SK-N-SH (cell line): ENCODE results near the gene WBP1L. TPM values are rescaled to one million over a fixed set of nuclear protein-coding genes. Genes with fewer than 3 reads are reported as not detected.

Experiments
- CTCF ChIA-PET: fragments of 300-600, 350-600 bp; formaldehyde crosslinking; extraction: SDS; loops from one replicate; lab custom pipeline; 2021; lab: Yijun Ruan, JAX
- POLR2A ChIA-PET: fragments of 350-600 bp; sonication (Branson Sonifier 250); formaldehyde crosslinking; extraction: SDS; loops from one replicate; lab custom pipeline; 2020; ENCODE audit warnings: antibody characterized with exemption, inconsistent platforms; lab: Yijun Ruan, JAX
- DNase-seq: peaks from one replicate; pipeline ENCODE4 v3.0.0; 2012
- H2AFZ ChIP-seq: fragments of 200-600 bp; sonication (generic); 2 replicates; pipeline ENCODE4 v1.8.1; 2016; ENCODE audit warnings: antibody characterized with exemption, mild to moderate bottlenecking, low read depth
- H3F3A ChIP-seq: fragments of 200-600 bp; sonication (generic); replicated peaks from 2 replicates; pipeline ENCODE3; 2016; ENCODE audit warnings: antibody characterized with exemption, mild to moderate bottlenecking; ENCODE audit not compliant: insufficient read depth
- H3K27ac ChIP-seq, 2 experiments: fragments of 200-500 bp in 1 of 2; fragments of 200-600 bp in 1 of 2; sonication (Bioruptor generic) in 1 of 2; sonication (generic), shearing (Covaris generic) in 1 of 2; 2 replicates each; pipeline versions ENCODE4 v1.5.1 to v1.6.1; 2014 to 2016; ENCODE audit warnings: low read depth in 2 of 2, inconsistent platforms in 1 of 2, low read length in 1 of 2, mild to moderate bottlenecking in 1 of 2, mixed read lengths in 1 of 2
- H3K27me3 ChIP-seq: fragments of 200-600 bp; sonication (generic), shearing (Covaris generic); 2 replicates; pipeline ENCODE4 v1.6.1; 2016; ENCODE audit warnings: mixed run types; ENCODE audit not compliant: insufficient read depth
- H3K36me3 ChIP-seq, 2 experiments: fragments of 200-500 bp in 1 of 2; fragments of 200-600 bp in 1 of 2; sonication (Bioruptor generic) in 1 of 2; sonication (generic) in 1 of 2; replicated peaks in 1 of 2; 2 replicates each; pipeline versions ENCODE3 to v1.5.1; 2014 to 2016; ENCODE audit warnings: low read length in 1 of 2, mild to moderate bottlenecking in 1 of 2; ENCODE audit not compliant: insufficient read depth in 2 of 2, control insufficient read depth in 1 of 2
- H3K4me1 ChIP-seq, 2 experiments: fragments of 200-500 bp in 1 of 2; fragments of 200-600 bp in 1 of 2; sonication (Bioruptor generic) in 1 of 2; sonication (generic), shearing (Covaris generic) in 1 of 2; 2 replicates each; pipeline versions ENCODE4 v1.5.1 to v1.6.1; 2014 to 2016; ENCODE audit warnings: low read depth in 1 of 2, low read length in 1 of 2, mixed run types in 1 of 2; ENCODE audit not compliant: insufficient read depth in 2 of 2, control insufficient read depth in 1 of 2
- H3K4me2 ChIP-seq: fragments of 200-600 bp; sonication (generic), shearing (Covaris generic); 2 replicates; pipeline ENCODE4 v1.6.1; 2017; ENCODE audit warnings: mixed run types
- H3K4me3 ChIP-seq, 2 experiments: fragments of 200-500 bp in 1 of 2; fragments of 200-600 bp in 1 of 2; sonication (Bioruptor generic) in 1 of 2; sonication (generic), shearing (Covaris generic) in 1 of 2; 2 replicates each; pipeline versions ENCODE4 v1.5.1 to v1.8.1; 2014 to 2016; ENCODE audit warnings: low read depth in 2 of 2, inconsistent platforms in 1 of 2, low read length in 1 of 2, mild to moderate bottlenecking in 1 of 2, mixed read lengths in 1 of 2, moderate library complexity in 1 of 2
- H3K79me2 ChIP-seq: fragments of 200-600 bp; sonication (generic); 2 replicates; pipeline ENCODE4 v1.8.1; 2017; ENCODE audit warnings: mild to moderate bottlenecking; ENCODE audit not compliant: insufficient read depth
- H3K9ac ChIP-seq: fragments of 200-600 bp; sonication (generic); 2 replicates; pipeline ENCODE4 v1.6.1; 2017; ENCODE audit warnings: mixed run types
- H3K9me2 ChIP-seq: fragments of 200-600 bp; sonication (generic); 2 replicates; pipeline ENCODE4 v1.6.1; 2017; ENCODE audit warnings: mixed run types
- H3K9me3 ChIP-seq: fragments of 200-600 bp; sonication (generic); 2 replicates; pipeline ENCODE4 v1.6.1; 2017; ENCODE audit warnings: mixed run types, mild to moderate bottlenecking, moderate library complexity
- H4K20me1 ChIP-seq: fragments of 200-600 bp; sonication (generic); 2 replicates; pipeline ENCODE4 v1.6.1; 2017; ENCODE audit warnings: mild to moderate bottlenecking, mixed run types; ENCODE audit not compliant: insufficient read depth
- CTCF ChIP-seq: fragments of 200-600 bp; sonication (generic); IDR thresholded peaks from 2 replicates; pipeline ENCODE4 v1.6.1; 2017; ENCODE audit warnings: antibody characterized with exemption, mild to moderate bottlenecking, moderate library complexity
- EP300 ChIP-seq, 2 experiments: IDR thresholded peaks; 2 replicates each; pipeline versions ENCODE4 v1.4.0 to v1.6.1; 2012; ENCODE audit warnings: borderline replicate concordance in 1 of 2, low read depth in 1 of 2, low read length in 1 of 2
- EZH2phosphoT487 ChIP-seq: fragments of 200-600 bp; sonication (generic); IDR thresholded peaks from 2 replicates; pipeline ENCODE4 v1.6.1; 2017; ENCODE audit warnings: low read depth, mixed run types, mild to moderate bottlenecking, antibody characterized with exemption, moderate library complexity, borderline replicate concordance
- FOSL2 ChIP-seq: IDR thresholded peaks from 2 replicates; pipeline ENCODE4 v1.4.0; 2012; ENCODE audit warnings: low read depth, mild to moderate bottlenecking, moderate library complexity, borderline replicate concordance
- FOXJ3 ChIP-seq: sonication (generic); formaldehyde crosslinking; IDR thresholded peaks from 2 replicates; pipeline ENCODE4 v1.5.1; 2020; ENCODE audit warnings: mild to moderate bottlenecking, missing genetic modification reagents
- GATA2 ChIP-seq: sonication (generic); formaldehyde crosslinking; IDR thresholded peaks from 2 replicates; pipeline ENCODE4 v1.5.0; 2020; ENCODE audit warnings: mild to moderate bottlenecking, missing genetic modification reagents
- JUND ChIP-seq: IDR thresholded peaks from 2 replicates; pipeline ENCODE4 v1.4.0; 2012
- MAX ChIP-seq: IDR thresholded peaks from 2 replicates; pipeline ENCODE4 v1.4.0; 2012; ENCODE audit warnings: low read depth
- PBX3 ChIP-seq: IDR thresholded peaks from 2 replicates; pipeline ENCODE4; 2012
- SIN3A ChIP-seq: IDR thresholded peaks from 2 replicates; pipeline ENCODE4 v1.6.1; 2012; ENCODE audit warnings: low read depth, mild to moderate bottlenecking, low read length, moderate library complexity, borderline replicate concordance
- TCF12 ChIP-seq: IDR thresholded peaks from 2 replicates; pipeline ENCODE4 v1.4.0; 2012
- TEAD4 ChIP-seq: IDR thresholded peaks from 2 replicates; pipeline ENCODE4 v1.4.0; 2012; ENCODE audit warnings: mild to moderate bottlenecking, borderline replicate concordance; ENCODE audit not compliant: insufficient read depth
- USF1 ChIP-seq: IDR thresholded peaks from 2 replicates; pipeline ENCODE4 v1.4.0; 2012; ENCODE audit warnings: low read depth, borderline replicate concordance
- WGBS: methylation state at CpG from one replicate; pipeline ENCODE4 v1.1.6; 2017; ENCODE audit warnings: low lambda C conversion rate; 5-methylcytosine and 5-hydroxymethylcytosine counted together
- polyA plus RNA-seq, 3 experiments: library from polyadenylated mRNA; depleted of rRNA; stranded (reverse); fragments of >200 nt; gene quantifications; 2 replicates each; pipeline ENCODE4 v1.2.3, GENCODE V29; 2012
- TF ChIP-seq, protein P1 (sequence below): fragments of 150-350 bp; IDR thresholded peaks from 2 replicates; pipeline ENCODE4 v1.6.1; 2017; ENCODE audit warnings: antibody characterized with exemption, low read length, low read depth, borderline replicate concordance

Gene WBP1L
- polyA plus RNA-seq, 1 of the 3 experiments (the other 2 are of a cell fraction) = 22.8 TPM

DNA sequence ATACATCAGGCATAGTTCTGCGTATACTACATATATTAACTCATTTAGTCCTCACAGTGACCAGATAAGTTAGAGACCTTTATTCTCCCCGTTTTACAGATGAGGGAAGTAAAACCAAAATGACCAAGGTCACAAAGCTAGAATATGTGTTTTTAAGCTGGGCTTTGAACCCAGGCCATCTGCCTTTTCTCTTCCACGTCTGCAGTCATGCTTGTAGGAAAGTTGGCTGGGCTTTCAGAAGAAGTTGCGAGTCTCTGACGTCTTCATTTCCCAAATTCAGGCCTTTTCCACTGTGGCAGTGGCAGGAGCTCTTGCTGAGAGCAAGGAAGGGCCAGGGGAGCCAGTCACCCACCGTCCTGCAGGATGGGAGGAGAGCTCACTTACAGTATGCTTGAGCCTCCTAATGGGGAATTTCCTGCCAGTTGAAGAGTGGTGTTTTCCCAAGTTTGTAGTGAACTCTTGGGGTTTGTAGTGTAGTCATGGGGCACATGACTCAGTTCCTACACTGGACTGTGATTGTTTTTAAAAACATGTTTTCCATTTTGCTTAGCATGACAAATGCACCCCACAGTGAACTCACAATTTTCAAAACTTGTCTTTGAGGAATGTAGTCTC is 59.3 kb downstream of the WBP1L start:
- no peaks in the 10 kb centered on the region for H3K27me3 ChIP-seq
- peaks cover 5 to 18% of the 10 kb centered on the region in 2 experiments; a peak in 3 of 4 replicates for H3K4me1 ChIP-seq
- ChIA-PET CTCF (interaction anchor here (2.0 to 2.6 kb wide), 2 partner anchors 11 to 32 kb away, joined by 5 to 6 read pairs; no protein-coding TSS in a partner anchor), POLR2A (no interaction called here)
- WGBS = 68% methylated on average over 6 of the region's 6 CpGs
- H3K4me3 ChIP-seq = no peak overlapping the region
- H3K9me2 ChIP-seq = no peaks in the 10 kb centered on the region
- peak overlapping the region in 1 of 2 experiments; percentile 82; a peak in 2 of 4 replicates for H3K27ac ChIP-seq
- 0 out of 2 replicates have a peak overlapping the region, but pooled peaks have one; percentile 27 for H3K4me2 ChIP-seq
- peaks cover 17% of the 10 kb centered on the region for H3F3A ChIP-seq
- no peak for TF ChIP-seq CTCF
- peak; percentile 38; the same call in 1 of the 2 replicates for TF ChIP-seq USF1
- TF ChIP-seq TCF12 = peak; percentile 26
- TF ChIP-seq EP300 (IDR thresholded peaks at IDR 0.05; ENCODE audit: borderline replicate concordance in 1 of 2, low read depth in 1 of 2, low read length in 1 of 2) = no peak
- TF ChIP-seq SIN3A = no peak
- no peak for TF ChIP-seq TEAD4
- TF ChIP-seq PBX3 = no peak
- TF ChIP-seq JUND = 0 out of 2 replicates have a peak, but pooled peaks have one; percentile 10
- TF ChIP-seq, protein P1, sequence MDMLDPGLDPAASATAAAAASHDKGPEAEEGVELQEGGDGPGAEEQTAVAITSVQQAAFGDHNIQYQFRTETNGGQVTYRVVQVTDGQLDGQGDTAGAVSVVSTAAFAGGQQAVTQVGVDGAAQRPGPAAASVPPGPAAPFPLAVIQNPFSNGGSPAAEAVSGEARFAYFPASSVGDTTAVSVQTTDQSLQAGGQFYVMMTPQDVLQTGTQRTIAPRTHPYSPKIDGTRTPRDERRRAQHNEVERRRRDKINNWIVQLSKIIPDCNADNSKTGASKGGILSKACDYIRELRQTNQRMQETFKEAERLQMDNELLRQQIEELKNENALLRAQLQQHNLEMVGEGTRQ = no peak
- no peak for TF ChIP-seq GATA2 (CRISPR knock-in tag)
- TF ChIP-seq FOXJ3 (CRISPR knock-in tag) = no peak
- TF ChIP-seq EZH2phosphoT487 = no peak
- peak; percentile 52; the same call in 1 of the 2 replicates for TF ChIP-seq MAX
- TF ChIP-seq FOSL2 = peak; percentile 48
- H3K9me3 ChIP-seq = no peaks in the 10 kb centered on the region; the same call in 1 of the 2 replicates
- no peak overlapping the region for H2AFZ ChIP-seq
- DNase-seq = no peak
- peaks cover 10% of the 10 kb centered on the region for H3K79me2 ChIP-seq
- peaks cover 14 to 20% of the 10 kb centered on the region in 2 experiments for H3K36me3 ChIP-seq
- H3K9ac ChIP-seq = peak overlapping the region; percentile 26; the same call in 1 of the 2 replicates
- no peaks in the 10 kb centered on the region for H4K20me1 ChIP-seq
